GM12801 (cell line): ENCODE measurements around the gene SOX13.

Source experiments
- TF ChIP-seq, protein P1 (sequence below): IDR thresholded peaks from one replicate; pipeline ENCODE4 v1.5.1; 2011; ENCODE audit warnings: control low read depth; ENCODE audit not compliant: insufficient read length; ENCODE audit errors: extremely low read depth

SOX13 gene

DNA sequence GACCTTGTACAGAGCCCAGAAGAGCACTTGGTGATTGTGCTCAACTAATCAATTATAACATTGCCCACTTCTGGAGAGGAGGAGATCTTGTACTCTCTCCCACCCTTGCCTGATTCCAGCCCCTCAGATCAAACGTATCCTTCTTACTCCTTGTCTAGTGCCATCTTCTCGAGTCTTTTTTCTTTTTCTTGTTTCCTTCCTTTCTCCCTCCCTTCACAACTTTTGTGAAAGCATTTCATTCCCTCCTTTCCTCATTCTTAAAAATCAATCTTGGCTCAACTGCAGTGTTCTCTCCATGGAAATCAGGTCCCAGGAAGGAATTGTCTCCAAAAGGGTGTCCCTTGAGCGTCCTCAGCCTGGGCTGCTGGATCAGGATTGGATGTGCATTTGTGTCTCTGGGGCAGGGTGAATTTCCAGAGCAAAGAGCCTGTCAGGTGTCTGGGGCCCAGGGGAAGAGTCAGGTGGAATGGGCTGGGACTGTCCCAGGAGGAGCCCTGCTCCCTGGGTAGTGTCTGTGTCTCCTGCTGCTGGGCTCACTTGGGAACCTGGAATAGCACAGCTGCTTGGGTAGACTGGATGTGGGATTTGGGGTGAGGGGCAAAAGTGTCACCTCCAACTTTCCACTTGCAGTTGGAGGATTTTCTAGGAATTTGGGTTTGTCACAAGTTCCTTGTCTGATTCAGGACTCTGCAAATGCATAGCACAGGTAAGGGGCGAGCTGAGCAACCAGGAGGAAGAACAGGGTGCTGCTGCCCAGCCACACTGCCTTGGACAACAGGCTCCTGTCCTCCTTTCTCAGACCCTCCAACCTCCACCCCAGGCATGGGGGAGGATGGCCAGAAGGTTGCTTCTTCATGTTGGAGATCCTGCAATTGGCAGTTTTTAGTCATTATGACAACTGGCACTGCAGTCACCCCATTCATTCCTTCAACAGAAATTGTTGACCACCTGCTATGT, 3.3 kb downstream of the SOX13 start:
- TF ChIP-seq, protein P1, sequence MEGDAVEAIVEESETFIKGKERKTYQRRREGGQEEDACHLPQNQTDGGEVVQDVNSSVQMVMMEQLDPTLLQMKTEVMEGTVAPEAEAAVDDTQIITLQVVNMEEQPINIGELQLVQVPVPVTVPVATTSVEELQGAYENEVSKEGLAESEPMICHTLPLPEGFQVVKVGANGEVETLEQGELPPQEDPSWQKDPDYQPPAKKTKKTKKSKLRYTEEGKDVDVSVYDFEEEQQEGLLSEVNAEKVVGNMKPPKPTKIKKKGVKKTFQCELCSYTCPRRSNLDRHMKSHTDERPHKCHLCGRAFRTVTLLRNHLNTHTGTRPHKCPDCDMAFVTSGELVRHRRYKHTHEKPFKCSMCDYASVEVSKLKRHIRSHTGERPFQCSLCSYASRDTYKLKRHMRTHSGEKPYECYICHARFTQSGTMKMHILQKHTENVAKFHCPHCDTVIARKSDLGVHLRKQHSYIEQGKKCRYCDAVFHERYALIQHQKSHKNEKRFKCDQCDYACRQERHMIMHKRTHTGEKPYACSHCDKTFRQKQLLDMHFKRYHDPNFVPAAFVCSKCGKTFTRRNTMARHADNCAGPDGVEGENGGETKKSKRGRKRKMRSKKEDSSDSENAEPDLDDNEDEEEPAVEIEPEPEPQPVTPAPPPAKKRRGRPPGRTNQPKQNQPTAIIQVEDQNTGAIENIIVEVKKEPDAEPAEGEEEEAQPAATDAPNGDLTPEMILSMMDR, result no peak

DNA sequence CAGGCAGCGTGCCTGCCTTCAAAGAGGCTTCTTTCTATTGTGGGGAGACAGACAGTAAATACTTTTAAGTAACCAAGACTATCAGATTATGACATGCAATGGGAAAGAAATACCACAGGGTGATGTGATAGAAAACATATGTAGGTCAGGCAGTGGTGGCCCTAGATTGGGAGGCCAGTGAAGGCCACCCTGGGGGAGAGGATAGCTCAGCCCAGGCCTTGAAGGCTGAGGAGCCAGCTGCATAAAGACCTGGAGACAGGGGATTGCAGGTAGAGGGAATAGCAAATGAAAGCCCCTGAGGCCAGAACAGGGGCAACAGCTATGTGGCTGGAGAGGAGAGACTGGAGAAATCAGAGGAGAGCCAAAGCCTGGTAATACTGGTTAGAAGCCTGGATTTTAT, 4.0 kb downstream of the SOX13 start:
- TF ChIP-seq, protein P1, result no peak

DNA sequence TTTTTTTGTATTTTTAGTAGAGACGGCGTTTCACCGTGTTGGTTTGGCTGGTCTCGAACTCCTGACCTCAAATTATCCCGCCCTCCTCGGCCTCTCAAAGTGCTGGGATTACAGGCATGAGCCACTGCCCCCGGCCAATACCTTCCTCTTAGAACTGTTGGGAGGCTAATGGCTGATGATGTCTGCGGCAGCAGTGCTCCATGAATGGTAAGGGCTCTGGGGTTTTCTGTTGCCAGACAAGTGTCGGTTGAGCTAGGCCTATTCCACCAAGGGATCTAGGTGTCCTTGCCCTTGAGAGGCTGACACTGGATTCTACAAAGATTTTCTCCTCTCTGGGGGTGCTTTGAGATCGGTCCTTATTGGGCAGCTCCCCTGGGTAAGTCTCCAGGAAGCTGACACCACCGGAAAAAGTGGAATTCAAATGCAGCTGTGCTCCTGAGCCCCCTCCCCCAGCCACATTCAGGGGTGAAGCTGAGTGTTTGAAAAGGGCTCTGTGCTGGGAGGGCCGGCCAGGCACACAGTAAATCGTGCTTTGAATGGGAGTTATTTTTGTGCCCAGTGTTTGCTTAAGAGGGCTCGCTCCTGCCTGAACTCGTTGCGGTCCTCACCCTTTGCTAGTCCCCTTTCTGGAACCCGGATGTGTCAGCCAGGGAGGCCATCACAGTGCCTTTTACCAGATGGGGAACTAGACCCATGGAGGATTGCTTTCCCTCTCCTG, 5.2 kb downstream of the SOX13 start:
- TF ChIP-seq, protein P1, result no peak

DNA sequence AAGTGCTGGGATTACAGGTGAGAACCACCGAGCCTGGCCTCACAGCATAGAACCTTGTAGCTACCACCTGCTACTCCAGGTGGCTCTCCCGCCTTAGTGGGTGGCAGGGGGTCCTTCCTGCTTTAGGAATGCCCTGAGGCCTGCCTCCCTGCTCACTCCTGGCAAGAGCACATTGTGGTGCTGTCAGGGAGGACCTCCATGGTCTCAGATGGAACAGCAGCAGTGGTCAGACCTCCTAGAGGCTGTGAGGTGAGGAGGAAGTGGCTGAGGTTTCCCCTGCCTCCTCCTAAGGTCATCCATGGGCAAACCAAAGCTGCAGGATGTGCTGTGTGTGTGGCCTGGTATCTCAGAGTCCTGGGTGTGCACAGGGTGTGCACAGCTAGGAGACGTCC, 6.7 kb downstream of the SOX13 start:
- TF ChIP-seq, protein P1, result no peak

DNA sequence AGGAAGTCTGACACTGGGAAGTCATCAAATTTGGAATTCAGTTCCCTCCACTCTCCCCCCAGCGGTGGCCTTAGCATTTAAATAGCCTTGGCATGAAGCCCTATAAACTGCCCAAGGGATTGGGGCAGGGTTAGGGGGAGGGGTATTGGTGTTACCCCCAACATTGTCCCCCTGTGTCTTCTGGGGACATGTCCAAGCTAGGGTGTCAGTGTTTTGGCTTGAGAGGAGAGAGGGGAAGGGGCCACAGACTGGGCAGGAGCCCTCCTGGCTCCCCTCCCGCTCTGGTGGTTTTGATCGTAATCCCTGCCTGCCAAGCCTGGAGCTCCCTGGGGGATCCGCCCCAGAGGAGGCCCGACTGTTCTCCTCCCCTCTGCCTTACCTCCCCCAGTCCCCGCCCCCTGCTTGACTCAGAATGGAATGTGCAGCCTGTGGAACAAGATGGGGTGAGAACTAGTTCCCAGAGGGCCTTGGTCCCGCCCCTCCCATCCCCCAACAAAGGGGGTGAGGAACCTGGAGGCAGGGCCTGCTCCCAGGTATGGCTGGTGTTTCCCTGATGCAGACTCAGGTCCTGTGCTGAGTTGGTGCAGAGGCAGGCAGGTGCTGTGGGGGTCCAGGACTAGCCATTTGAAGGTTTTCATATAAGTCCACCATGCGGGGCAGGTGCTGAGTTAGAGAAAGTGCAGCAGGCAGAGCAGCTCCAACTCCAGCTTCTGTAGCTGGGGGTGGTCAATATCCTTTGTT, 7.4 kb downstream of the SOX13 start:
- TF ChIP-seq, protein P1, result no peak

DNA sequence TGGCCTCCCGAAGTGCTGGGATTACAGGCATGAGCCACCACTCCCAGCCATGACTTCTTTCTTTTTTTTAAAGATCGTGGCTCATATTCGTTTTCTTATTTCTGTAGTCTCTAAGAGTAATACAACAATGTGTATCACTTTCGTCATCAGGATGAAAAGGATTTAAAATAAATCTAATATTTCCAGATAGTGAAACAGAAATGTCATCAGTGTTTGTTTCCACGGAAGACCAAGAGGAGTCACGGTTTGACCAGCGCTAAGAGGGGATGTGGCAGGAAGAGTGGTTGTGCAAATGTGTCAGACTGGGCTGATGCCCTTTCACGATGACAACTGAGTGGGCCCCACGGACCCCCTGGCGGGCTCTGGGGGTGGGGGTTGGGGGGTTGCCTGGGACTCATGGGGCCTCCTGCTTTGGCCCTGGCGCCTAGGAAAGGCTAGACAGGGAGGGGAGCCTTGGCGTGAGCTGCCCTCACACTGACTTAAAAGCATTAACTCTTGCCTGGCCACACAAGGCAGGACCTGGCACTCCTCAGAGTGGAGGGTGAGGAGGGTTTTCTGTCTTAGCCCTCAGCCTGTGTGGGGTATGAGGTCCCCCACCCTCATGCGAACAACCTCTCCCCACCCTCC, 8.4 kb downstream of the SOX13 start:
- TF ChIP-seq, protein P1, result no peak
